HG03521 (cell line): ENCODE measurements around the gene CDCP2.
"Not testable (repeated sequence)": the region's sequence is repeated elsewhere in the genome, so short reads cannot be mapped to it uniquely, and the experiment has no call there.

Source experiments
- ATAC-seq: cut with Tn5 transposase; IDR thresholded peaks from one replicate; pipeline ENCODE4 v1.9.1; 2021; ENCODE audit warnings: mild to moderate bottlenecking, moderate library complexity; ENCODE audit not compliant: unreplicated experiment

CDCP2 gene

DNA sequence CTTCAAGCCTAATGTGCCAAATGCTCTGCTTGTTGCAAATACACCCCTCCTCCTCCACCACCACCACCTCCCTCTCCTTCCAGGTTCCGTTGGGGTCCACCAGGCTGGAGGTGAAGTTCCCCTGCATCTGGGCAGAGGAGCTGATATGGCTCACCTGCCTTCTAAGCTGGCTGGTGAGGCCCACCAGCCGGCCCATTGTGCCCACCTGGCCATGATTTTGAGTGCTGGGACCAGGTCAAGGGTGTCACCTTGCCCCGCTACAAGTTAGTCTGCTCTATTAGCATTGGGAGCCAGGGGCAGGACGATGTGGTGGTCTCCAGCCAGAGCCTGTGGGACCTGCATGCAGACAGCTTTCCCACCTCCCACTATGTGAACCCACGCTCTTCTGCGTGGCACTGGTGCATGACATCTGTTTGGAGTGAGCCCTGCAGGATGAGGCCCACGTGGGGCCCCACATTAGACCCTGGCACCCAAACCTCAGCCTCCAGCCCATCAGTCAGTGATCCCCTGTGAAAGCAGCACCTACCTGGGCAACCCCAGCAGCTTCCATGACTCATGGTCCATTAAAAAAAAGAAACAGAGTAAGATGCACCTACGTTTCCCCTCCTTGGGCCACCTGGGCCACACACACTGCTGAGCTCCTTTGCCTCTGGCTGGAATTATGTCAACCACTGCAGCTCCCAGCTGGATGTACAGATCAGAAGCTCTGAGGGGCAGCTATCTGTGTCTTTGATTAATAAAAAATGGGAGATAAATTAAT, 15.6 kb upstream of the CDCP2 start:
- no peak for ATAC-seq

DNA sequence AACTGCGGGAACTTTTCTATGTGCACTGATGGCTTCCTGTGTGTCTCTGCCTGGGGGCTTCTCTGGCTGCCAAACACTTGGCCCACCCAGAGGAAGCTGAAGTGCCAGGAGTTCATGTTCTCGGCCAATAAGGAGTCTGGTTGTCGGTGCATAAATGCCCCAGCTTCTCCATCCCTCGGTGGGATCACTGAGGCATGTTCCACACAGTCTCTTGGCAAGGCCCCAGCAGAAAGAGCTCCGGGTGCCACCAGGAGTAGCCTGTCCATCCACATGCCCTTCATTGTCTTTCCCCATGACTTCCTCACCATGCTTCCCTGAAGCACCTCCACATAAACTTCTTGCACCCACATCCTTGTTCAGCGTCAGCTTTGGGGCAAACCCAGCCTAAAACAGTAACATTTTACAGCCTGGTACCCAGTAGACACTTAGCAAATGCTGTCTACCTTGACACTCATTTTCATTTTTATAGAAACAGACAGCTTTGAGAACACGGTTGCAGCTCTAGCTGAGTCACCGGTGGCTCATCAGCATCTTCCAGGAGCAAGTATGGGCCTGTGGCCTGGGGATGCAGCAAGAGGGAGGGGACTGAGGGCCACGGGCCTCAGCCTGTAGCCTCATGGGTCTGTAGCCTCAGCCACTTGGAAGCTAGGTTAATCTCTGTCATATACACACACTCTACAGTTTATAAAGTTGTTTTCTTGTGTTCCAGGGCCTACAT, 14.8 kb upstream of the CDCP2 start:
- no peak for ATAC-seq

DNA sequence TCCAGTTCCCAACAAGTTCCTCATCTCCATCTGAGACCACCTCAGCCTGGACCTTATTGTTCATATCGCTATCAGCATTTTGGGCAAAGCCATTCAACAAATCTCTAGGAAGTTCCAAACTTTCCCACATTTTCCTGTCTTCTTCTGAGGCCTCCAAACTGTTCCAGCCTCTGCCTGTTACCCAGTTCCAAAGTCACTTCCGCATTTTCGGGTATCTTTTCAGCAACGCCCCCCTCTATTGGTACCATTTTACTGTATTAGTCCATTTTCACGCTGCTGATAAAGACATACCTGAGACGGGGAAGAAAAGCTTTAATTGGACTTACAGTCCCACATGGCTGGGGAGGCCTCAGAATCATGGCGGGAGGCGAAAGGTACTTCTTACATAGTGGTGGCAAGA, 13.6 kb upstream of the CDCP2 start:
- ATAC-seq, result not testable (repeated sequence)

DNA sequence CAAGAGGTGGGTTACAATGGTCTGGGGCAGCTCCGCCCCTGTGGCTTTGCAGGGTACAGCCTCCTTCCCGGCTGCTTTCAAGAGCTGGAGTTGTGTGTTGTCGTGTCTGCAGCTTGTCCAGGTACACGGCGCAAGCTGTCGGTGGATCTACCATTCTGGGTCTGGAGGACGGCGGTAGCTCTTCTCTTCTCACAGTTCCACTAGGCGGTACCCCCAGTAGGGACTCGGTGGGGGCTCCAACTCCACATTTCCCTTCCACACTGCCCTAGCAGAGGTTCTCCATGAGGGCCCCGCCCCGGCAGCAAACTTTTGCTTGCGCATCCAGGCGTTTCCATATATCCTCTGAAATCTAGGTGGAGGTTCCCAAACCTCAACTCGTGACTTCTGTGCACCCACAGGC, 12.3 kb upstream of the CDCP2 start:
- ATAC-seq, result no peak

DNA sequence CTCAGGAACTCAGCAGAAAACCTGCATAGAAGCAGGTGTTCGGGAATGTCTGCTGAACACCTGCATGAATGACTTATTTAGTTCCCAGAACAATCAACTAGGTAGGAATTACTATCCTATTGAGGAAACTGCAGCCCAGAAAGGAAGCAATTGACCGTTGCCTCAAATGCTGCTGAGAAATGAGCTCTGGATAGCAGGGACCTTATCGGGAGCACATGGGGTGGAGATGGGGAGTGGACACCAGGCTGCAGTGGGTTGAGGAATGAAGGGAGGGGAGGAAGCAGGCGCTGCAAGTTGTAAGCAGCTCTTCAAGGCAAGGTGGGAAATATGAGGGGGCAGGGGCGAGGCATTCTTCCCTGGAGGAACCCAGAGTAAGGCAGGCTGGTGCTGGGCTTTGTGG, 10.8 kb upstream of the CDCP2 start:
- ATAC-seq, result no peak

DNA sequence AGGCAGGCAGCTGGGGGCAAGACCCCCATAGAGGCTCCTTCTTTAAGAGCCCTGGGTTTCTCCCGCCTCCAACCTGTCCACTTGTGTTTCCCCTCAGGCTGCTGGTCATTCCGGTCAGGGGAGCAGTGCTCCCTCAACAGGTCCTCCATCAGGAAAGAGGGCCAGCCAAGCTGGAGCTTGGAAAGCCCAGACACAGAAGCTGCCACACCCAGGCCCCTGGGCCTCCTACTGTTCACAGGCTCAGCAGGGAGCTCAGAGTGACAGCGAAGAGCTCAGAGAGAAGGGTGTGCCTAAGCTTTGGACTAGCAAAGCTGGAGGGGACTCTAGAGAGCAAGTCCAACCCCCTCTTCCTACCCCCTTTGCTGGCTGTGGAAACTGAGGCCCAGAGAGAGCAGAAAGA, 10.3 kb upstream of the CDCP2 start:
- no peak for ATAC-seq

DNA sequence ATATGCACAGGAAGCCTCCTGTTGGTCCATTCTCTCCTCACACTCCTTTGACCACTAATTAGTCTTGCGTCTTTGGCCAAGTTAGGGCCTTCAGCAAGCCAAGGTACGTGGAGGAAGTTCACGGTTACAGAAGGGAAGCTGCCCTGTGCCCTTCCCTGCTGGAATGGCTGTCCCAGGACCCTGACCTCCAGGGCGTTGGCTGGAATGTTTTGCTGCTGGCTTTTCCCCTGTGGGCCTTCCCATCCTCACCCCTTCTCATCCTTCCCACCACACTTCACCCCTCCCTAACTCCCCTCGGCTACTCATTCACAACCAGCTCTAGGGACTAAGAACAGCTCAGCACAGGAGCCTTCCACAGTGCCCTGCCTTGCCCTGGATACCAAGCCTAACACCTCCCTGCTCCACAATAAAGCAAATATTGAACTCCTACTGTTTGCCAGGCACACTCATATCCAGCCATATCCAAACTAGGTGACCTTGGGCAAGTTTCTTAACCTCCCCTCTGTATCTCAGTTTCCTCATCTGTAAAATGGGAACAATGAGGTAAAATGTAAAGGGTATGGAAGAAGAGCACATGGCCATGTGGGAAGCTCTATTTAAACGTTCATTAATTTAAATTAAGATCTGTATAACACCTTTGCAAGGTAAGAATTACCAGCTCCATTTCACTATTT, 8.8 kb upstream of the CDCP2 start:
- ATAC-seq, result no peak

DNA sequence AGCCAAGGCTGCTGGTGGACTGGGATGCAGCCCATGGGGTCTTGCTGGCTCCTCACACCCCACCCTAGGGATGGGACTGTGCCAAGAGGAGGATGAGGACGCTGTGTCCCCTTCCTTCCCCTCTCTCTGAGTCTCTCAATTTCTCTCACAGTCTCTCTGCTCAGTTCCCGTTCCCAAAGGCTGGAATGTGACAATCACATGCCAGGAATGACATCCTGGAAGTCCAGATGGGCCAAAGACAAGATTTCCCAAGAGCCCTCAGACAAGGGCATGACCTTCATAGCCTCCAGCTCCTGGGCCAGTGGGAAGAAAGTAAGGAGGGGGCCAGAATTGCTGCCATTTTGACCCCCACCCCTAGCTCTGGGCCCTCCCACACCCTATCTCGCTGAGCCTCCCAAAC, 7.6 kb upstream of the CDCP2 start:
- ATAC-seq, result no peak

DNA sequence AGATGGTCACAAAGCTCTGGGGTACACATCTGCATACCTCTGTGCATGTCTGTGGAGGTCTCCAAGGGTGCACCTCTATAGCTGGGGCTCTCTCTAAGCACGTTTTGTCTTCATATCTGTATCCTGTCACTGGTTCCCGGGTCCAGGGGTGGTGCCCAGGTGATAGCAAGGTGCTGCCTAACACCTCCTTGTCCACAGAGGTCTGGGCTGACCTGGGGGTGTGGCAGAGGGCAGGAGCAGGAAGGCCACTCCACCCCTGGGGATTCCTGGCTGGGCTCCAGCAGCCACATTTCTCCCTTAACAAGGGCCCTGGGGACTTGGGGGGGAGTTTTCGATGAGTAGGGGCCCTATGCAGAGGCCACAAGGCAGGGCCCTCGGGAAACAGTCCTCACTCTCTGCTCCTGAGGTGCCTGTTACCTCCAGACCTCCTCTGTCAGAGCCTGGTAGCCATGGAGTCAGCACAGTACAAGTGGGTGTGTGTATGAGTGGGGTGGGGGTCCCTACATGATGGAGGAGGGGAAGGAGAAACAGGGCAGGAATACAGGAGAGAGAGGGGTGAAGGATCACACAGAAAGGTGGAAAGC, 7.0 kb upstream of the CDCP2 start:
- ATAC-seq, result no peak

DNA sequence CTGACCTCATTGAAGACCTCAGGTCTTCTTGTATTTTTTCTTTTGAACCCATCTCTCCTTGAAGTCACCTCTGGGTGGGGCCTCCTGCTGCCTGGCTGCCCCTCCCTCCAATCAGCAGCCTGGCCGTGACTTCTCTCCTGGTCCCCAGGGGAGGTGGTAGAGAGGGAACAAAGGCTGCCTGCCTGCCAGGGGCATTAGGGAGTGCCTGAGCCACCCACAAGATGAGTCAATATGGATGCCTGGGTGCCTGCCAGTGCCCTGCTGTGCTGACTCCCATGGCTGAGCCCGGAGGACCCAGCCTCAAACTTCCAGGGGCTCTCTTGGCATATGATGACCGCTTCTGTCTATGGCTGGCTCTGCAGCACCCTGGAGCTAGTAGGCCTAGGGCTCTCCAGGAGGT, 5.3 kb upstream of the CDCP2 start:
- ATAC-seq, result no peak

DNA sequence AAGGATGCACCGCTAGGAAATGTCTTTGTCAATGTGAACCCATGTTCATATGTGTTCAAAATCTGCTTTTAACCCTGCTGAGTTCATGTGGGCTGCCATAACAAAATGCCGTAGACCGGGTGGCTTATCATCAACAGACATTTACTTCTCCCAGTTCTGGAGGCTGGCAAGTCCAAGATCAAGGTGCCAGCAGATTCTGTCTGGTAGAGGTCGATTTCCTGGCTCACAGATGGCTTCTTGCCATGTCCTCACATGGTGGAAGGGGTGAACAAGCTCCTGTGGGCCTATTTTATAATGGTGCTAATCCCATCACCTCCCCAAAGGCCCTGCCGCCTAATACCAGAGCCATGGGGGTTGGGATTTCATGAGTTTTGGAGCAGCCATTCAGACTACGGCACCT, 4.6 kb upstream of the CDCP2 start:
- ATAC-seq, result no peak

DNA sequence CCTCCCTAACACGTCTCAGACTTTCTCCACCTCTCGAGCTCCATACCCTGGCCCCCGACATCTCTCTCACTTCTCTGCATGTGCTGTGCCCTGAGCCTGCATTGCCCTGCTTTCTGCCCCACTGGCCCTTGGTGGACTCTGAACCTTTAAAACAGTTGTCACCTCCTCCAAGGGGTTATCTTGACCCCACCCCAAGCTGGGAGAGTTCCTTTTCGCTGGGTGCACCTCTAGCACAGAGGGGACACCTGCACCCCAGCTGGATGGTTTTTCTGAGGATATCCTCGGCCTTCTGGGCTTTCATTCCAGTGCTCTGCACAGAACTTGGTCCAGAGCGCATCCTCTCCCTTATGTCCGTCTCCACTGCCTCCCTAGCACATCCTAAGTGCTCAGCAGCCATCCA, 4.2 kb upstream of the CDCP2 start:
- no peak for ATAC-seq

DNA sequence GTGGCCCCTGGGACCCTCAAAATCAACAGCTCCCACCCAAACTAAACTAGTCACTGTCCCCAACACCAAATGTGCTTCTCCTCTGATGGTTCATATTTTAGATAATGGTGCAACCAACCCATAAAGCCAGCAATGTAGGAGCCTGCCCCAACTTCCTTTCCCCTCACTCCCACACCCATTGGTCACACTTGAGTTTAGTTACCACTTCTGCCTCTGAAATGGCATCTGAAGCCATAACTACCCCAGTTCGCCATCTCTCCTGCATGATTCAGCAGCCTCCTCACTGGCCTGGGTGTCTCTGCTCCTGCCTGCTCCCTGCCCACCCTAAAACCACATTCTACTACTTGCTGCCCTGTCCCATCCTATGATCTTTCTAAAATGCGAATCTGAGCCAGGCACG, 3.4 kb upstream of the CDCP2 start:
- ATAC-seq, result no peak

DNA sequence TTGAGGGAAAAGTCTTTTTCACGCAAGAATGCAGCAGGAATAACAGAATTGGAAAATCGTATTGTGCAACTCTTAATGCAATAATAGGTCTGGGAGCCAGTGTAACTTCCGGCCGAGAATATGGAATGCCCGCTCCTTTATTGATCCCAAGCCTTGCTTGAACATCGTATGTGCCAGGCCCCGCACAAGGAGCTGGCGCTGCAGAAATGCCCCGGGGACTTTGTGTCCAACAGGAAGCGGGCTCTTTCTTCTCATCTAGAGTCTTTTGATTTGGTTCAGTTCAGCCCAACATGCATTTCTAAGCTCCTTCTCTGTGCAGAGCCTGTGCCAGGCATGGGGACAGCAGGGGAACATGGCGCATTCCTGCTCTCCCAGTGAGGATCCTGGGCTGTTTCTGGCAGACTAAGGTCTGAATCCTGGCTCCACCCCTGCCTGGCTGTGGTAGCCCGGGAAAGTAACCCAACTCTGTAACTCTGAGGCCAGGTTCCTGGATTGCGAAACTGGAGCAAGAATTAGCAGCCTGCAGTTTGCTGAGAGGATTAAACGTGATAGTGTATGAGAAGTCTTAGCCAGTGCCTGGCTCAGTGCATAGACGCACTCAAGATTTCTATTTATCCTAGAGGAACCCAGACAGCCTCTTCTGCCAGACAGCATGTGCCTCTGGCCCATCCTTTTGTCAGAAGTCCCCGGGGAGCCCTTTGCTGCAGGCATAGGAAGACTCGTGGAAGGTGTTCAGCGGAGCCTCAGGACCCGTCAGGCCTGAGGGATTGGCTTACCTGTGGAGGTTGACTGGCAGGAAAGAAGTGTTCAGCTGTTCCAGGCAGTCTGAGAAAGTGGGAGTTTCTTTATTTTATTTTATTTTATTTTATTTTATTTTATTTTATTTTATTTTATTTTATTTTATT, 987 bp upstream of the CDCP2 start:
- no peak for ATAC-seq

DNA sequence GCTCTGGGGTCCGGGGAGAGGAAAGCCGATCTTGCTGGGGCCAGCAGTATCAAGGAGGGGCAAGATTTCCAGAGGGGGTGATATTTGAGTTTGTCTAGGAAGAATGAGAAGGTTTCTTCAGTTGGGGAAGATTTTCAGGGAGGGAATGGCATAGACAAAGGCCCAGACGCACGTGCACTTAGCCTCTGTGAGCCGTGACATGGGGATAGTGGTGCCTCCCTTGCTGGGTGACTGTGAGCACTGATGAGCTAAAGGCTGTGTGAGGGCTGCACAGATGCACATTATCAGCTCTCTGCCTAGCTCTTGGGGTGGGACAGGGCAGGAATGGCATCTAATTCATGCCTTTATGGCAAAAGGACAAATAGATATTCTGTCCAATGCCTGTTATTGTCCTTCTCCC, 1.8 kb downstream of the CDCP2 start:
- ATAC-seq, result no peak

DNA sequence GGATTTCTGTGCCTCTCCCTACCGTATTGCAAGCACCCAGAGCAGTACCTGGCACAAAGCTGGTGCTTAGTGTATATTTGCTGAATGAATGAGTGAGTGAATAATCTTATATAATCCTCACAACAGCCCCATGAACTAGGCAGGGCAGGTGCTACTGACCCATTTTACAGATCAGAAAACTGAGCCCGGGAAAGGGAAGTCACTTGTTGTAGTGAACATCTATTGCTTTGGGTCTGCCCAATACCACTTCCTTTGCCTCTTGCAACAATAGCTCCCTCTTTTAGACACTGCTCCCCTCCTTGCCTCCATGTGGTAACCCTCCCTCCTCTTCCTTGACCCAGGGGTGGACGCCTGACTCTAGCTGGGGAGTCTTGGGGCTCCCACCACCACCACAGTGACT, 3.1 kb downstream of the CDCP2 start:
- no peak for ATAC-seq

DNA sequence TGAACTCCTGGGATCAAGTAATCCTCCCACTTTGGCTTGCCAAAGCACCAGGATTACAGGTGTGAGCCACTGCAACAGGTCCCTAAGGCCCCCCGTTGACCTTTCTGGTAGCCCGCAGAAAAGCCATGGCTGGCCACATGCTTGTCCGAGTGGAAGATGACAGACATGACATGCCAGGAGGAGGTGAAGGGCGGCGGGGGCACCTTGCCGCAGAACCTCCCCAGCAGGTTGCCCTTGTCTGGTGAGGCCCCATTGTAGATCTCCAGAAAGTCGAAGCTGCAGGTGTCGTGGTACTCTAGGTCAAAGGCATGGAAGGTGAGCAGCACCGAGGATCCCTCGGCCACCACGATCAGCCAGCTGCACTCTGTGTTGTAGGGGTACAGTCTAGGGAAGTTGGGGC, 8.4 kb downstream of the CDCP2 start:
- no peak for ATAC-seq

DNA sequence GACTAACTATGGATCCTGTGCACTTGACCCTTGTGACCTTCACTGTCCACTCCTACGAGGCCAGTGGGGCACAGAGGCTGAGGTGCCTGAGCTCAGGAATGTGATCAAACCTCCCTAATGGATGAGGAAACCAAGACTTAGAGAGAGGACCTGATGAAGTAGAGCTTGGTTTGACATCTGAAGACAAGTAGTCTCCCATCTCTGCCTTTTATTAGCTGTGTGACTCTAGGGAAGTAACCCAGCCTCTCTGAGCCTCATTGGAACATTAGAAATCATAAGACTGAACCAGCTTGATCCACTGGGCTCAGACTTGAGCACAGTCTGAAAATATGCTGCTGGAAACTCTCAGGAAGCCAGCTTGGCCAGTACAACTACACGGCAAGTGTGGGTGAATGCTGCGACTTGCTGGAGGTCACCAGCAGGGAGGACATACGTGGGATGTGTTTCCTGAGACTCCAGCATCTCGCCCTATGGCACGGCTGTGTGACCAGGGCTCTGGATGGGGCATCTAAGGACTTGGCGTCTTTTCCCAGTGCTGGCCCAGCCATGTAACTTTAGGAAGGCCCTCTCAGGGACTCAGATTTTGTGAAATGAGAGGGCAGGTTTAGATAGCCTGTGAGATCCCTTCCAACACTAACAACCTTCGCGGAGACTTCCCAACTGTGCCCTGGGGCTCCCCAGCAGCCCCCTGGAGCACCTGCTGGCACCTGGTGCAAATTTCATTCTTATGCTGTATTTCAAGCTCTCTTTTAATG, 10.5 kb downstream of the CDCP2 start:
- no peak for ATAC-seq

DNA sequence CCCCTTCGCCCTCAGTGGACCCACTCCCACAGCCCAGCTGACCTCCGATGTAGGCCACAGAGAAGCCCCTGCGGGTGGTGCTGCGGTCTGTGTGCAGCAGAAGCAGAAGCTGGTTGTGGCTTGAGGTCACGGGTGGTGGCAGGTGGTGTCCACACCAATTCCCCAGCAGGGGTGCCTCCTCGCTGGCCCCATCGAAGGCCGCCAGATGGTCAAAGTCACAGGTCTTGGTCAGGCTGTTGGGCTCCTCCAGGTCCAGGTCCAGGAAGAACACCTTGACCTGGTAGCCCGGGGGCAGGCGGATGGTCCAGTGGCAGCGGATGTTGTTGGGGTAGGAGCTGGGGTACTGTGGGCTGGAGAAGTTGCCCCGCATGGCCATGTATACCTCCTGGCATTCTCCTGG, 13.1 kb downstream of the CDCP2 start:
- ATAC-seq, result no peak

DNA sequence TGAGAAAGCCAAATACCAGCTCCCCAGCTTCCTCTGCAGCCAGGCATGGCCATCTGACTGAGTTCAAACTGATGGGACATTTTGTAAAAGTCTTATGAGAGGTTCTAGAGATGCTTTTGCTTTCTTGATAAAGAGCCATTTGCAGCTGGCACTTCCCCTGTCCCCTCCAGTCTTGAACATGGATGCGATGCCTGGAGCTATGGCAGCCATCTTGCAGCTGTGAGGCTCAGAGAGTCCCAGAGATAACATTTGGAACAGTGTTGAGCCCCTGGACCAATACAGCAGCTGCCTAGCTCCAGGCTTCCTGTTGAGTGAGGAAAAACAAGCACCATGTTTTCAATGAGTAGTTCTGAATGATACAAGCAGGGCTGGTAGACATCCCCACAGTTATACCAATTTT, 13.8 kb downstream of the CDCP2 start:
- ATAC-seq, result no peak
